ACC112 (cell line): ENCODE data around the gene CAGE1.
"Not testable (repeated sequence)": the region's sequence is repeated elsewhere in the genome, so short reads cannot be mapped to it uniquely, and the experiment has no call there.

Experiments
- H2AFZ ChIP-seq: fragments of 200-600 bp; sonication (generic); one replicate; pipeline ENCODE4 v1.6.0; 2017; ENCODE audit warnings: antibody characterized with exemption, low read length; ENCODE audit not compliant: unreplicated experiment
- H3K27ac ChIP-seq: fragments of 200-600 bp; sonication (generic); 2 replicates; pipeline ENCODE4 v1.5.1; 2014; ENCODE audit warnings: low read depth, mild to moderate bottlenecking, antibody characterized with exemption, low read length, moderate library complexity
- H3K27me3 ChIP-seq: fragments of 200-600 bp; sonication (generic); 2 replicates; pipeline ENCODE4 v1.6.1; 2014; ENCODE audit warnings: mild to moderate bottlenecking, antibody characterized with exemption, low read length, moderate library complexity, mixed read lengths; ENCODE audit not compliant: insufficient read depth
- H3K36me3 ChIP-seq: fragments of 200-600 bp; sonication (generic); 2 replicates; pipeline ENCODE4 v1.6.1; 2016; ENCODE audit warnings: mild to moderate bottlenecking, antibody characterized with exemption, low read length, moderate library complexity, mixed read lengths; ENCODE audit not compliant: insufficient read depth
- H3K4me1 ChIP-seq: fragments of 200-600 bp; sonication (generic); one replicate; pipeline ENCODE4 v1.6.1; 2016; ENCODE audit warnings: low read length, mixed read lengths; ENCODE audit not compliant: insufficient read depth, unreplicated experiment, control insufficient read depth
- H3K4me3 ChIP-seq: fragments of 200-600 bp; sonication (generic); 2 replicates; pipeline ENCODE4 v1.5.1; 2014; ENCODE audit warnings: mild to moderate bottlenecking, low read depth, low read length
- H3K79me2 ChIP-seq: fragments of 200-600 bp; sonication (generic); one replicate; pipeline ENCODE4 v1.6.0; 2016; ENCODE audit warnings: low read length; ENCODE audit not compliant: control insufficient read depth, unreplicated experiment, insufficient read depth

Gene CAGE1

DNA sequence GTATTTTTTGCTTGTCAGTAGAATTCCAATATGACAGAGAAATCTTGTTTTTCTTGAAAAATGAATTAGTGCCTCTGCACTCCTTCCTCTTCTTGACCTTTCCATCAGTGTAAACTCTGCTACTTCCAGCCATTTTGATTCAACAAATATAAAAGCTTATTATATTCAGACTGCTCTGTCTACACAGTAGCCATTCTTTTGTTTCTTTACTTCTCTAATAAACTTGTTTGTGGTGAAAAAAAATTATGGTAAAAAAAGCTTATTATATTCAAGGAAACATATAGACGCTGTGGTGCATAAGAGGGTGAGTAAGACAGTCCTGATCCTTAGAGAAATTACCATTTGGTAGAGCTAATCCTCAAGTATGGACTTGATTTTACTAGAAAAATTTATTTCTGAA lies 11.6 kb downstream of the CAGE1 start:
- no peak overlapping the region for H3K4me3 ChIP-seq
- H2AFZ ChIP-seq = no peak overlapping the region
- H3K36me3 ChIP-seq = no peaks in the 10 kb centered on the region
- no peaks in the 10 kb centered on the region for H3K4me1 ChIP-seq
- no peak overlapping the region for H3K27ac ChIP-seq
- no peaks in the 10 kb centered on the region for H3K79me2 ChIP-seq
- no peaks in the 10 kb centered on the region for H3K27me3 ChIP-seq

DNA sequence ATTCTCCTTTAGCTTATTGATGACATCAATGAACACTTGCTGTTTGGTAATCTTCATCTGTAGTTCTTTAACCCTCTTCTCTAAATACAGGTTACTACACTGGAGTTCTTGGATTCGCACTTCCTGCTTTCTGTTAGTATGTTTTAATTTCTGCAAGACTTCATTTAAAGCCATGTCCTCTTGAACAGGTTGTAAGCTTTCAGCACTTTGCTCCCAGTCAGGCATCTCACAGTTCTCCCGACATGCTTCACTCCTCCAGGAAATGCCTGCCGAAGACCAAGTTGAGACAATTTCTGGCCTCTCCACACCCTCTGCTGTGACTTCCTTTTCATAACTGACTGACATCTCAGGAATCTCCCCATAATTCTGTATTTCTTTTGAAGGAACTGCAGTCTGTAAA lies 15.8 kb downstream of the CAGE1 start:
- no peak overlapping the region for H3K4me3 ChIP-seq
- no peaks in the 10 kb centered on the region for H3K27me3 ChIP-seq
- no peak overlapping the region for H2AFZ ChIP-seq
- H3K4me1 ChIP-seq = no peaks in the 10 kb centered on the region
- H3K27ac ChIP-seq = no peak overlapping the region
- H3K36me3 ChIP-seq = no peaks in the 10 kb centered on the region
- no peaks in the 10 kb centered on the region for H3K79me2 ChIP-seq

DNA sequence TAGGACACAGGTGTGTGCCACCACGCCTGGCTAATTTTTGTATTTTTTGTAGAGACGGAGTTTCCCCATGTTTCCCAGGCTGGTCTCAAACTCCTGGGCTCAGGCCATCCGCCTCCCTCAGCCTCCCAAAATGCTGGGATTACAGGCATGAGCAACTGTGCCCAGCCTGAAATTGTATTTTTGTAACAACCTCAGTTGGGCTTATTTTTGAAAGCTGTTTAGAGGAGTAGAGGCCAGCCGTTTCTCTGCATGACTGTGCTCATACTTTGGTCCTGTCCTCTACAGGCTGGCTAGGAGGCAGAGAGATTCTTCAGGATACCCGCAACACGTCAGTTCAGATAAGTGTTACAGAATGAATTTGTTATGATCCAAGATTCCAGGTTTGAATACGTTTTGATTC lies 22.1 kb downstream of the CAGE1 start:
- H3K79me2 ChIP-seq = no peaks in the 10 kb centered on the region
- no peaks in the 10 kb centered on the region for H3K4me1 ChIP-seq
- H3K27me3 ChIP-seq = no peaks in the 10 kb centered on the region
- no peak overlapping the region for H3K27ac ChIP-seq
- no peaks in the 10 kb centered on the region for H3K36me3 ChIP-seq
- H3K4me3 ChIP-seq = no peak overlapping the region
- H2AFZ ChIP-seq = no peak overlapping the region

DNA sequence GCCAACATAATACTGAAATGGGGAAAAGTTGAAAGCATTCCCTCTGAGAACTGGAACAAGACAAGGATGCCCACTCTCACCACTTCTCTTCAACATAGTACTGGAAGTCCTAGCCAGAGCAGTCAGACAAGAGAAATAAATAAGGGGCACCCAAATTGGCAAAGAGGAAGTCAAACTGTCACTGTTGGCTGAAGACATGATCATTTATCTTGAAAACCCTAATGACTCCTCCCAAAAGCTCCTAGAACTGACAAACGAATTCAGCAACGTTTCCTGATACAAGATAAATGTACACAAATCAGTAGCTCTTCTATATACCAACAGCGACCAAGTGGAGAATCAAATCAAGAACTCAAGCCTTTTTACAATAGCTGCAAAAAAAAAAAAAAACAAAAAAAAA lies 37.6 kb downstream of the CAGE1 start:
- not testable (repeated sequence) for H3K79me2 ChIP-seq, H3K27ac ChIP-seq, H3K27me3 ChIP-seq, H2AFZ ChIP-seq, H3K4me3 ChIP-seq, H3K36me3 ChIP-seq, H3K4me1 ChIP-seq

DNA sequence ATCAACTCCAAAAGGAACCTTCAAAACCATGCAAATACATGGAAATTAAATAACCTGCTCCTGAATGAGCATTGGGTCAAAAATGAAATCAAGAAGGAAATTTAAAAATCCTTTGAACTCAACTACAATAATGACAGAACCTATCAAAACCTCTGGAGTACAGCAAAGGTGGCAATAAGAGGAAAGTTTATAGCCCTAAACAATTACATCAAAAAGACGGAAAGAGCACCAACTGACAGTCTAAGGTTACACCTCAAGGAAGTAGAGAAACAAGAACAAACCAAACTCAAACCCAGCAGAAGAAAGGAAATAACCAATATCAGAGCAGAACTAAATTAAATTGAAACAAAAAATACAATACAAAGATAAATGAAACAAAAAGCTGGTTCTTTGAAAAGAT lies 39.0 kb downstream of the CAGE1 start:
- not testable (repeated sequence) for H3K36me3 ChIP-seq, H3K79me2 ChIP-seq

DNA sequence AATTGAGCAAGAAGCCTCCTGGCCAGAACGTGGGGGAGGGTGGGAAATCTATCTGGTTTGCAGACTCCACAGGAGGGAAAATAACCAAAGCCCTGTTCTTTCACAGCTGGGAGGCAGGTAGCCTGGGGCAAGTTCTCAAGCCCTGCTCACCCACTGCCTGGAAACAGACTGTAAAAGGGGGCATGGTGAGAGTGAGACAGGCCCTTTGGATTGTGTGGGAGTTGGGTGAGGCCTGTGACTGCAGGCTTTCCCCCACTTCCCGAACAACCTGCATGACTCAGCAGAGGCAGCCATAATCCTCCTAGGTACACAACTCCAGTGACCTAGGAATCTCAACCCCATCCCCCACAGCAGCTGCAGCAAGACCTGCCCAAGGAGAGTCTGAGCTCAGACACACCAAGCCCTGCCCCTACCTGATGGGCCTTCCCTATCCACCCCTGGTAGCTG lies 42.0 kb downstream of the CAGE1 start:
- not testable (repeated sequence) for H3K36me3 ChIP-seq, H3K27me3 ChIP-seq, H3K79me2 ChIP-seq, H3K27ac ChIP-seq, H2AFZ ChIP-seq, H3K4me1 ChIP-seq, H3K4me3 ChIP-seq

More for the DNA sequence above, 39.0 kb downstream of the CAGE1 start:
- not testable (repeated sequence) for H3K4me3 ChIP-seq, H2AFZ ChIP-seq, H3K4me1 ChIP-seq, H3K27me3 ChIP-seq, H3K27ac ChIP-seq

DNA sequence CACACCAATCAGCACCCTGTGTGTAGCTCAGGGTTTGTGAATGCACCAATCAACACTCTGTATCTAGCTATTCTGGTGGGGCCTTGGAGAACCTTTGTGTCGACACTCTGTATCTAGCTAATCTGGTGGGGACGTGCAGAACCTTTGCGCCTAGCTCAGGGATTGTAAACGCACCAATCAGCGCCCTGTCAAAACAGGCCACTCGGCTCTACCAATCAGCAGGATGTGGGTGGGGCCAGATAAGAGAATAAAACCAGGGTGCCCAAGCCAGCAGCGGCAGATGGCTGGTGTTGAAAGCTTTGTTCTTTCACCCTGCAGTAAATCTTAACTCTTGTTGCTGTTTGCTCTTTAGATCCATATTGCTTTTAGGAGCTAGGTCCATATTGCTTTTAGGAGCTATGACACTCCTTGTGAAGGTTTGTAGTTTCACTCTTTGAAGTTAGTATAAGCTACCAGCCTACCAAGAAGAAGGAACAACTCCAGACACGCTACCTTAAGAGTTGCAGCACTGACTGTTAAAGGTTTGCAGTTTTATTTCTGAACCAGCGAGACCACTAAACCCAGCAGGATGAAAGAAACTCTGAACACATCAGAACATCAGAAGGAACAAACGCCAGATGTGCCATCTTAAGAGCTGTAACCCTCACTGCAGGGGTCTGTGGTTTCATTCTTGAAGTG lies 44.6 kb downstream of the CAGE1 start:
- not testable (repeated sequence) for H3K27ac ChIP-seq, H3K27me3 ChIP-seq, H3K4me1 ChIP-seq, H2AFZ ChIP-seq, H3K79me2 ChIP-seq, H3K4me3 ChIP-seq, H3K36me3 ChIP-seq

DNA sequence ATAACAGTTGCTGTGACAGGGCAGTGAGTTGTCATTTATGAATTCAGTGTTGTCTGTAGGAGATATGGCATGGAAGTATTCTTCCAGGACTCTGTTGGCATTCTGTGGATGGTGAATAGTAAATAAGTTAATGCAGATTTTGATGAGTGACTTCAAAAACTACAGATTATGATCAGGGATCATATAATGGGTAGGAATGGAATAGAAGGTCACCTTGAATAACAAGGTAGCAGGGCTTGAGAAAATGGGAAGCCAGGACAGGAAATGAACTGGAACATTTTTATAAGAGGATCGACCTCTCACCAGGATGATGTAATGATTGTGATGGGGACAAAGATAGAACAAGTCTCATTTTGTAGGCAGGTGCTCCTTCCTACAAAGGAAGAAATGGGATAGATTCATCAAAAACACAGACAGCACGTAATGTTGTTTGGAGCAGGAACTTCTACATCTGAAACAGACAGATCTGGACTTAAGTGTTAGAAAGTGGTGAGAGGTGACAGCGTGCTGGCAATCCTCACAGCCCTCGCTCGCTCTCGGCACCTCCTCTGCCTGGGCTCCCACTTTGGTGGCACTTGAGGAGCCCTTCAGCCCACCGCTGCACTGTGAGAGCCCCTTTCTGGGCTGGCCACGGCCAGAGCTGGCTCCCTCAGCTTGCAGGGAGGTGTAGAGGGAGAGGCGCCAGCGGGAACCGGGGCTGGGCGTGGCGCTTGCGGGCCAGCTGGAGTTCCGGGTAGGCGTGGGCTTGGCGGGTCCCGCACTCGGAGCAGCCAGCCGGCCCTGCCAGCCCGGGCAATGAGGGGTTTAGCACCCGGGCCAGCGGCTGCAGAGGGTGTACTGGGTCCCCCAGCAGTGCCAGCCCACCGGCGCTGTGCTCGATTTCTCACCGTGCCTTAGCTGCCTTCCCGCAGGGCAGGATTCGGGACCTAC lies 45.7 kb downstream of the CAGE1 start:
- H3K27me3 ChIP-seq = no peaks in the 10 kb centered on the region
- H3K36me3 ChIP-seq = no peaks in the 10 kb centered on the region
- H3K79me2 ChIP-seq = no peaks in the 10 kb centered on the region
- H3K4me3 ChIP-seq = no peak overlapping the region
- H2AFZ ChIP-seq = no peak overlapping the region
- no peak overlapping the region for H3K27ac ChIP-seq
- no peaks in the 10 kb centered on the region for H3K4me1 ChIP-seq

DNA sequence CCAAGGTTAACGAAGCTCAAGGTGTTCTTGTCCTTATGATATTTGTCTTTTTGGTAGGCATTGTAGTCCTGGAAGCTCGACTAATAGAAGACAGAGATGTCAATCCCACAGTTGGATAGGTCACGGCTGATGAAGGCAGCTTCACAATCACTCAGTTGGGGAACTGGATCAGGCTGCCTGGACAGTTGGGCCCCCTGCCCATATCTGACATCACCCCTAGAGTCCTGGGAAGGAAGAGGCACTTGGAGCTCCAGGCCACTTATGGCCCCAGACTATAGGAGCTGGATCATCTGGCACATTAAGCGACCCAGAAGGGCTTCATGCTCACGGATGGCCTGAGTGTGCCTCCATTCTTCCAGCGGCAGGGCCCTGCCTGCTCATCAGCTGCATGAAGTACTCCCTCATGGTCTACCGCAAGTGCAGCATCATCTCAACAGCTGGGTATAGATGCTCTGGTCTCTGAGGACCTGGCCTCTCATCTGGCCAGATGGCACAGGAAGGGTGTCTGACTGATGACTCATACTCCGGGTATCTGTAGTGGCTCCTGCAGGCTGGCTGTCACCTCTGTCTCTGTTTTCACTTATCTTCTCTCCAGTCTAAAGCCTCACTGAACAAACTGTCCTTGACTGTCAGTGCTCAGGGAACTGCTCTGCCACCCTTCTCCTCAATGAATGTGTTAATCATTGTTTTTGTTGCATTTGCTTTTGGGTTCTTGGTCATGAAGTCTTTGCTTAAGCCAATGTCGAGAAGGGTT lies 47.4 kb downstream of the CAGE1 start:
- H3K4me1 ChIP-seq = no peaks in the 10 kb centered on the region
- H3K4me3 ChIP-seq = no peak overlapping the region
- no peaks in the 10 kb centered on the region for H3K79me2 ChIP-seq
- H3K27ac ChIP-seq = no peak overlapping the region
- H3K36me3 ChIP-seq = no peaks in the 10 kb centered on the region
- H3K27me3 ChIP-seq = peaks cover 7% of the 10 kb centered on the region; the same call in 1 of the 2 replicates
- H2AFZ ChIP-seq = no peak overlapping the region

DNA sequence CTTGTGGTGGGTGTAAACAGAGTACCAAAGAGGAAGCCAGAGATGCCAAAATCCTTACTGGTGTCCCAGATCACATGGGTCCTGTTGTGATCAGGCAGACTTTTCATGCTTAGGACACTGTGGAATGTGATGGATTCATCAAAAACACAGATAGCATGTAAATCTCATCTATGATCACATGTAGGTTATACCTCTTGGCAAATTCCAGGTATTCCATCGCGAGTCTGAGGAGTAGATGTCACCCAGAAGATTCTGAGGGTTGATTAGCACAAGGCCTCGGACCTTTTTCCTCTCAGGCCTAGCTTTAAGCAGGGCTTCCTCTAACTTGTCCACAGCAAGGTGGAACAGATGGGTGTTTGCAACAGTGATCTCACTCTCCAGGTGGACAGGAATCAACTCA lies 48.3 kb downstream of the CAGE1 start:
- Histone ChIP-seq H3K4me1 (no peaks in the 10 kb centered on the region), H3K27me3 (peaks cover 7% of the 10 kb centered on the region; the same call in 1 of the 2 replicates), H2AFZ (no peak overlapping the region), H3K4me3 (no peak overlapping the region), H3K79me2 (no peaks in the 10 kb centered on the region), H3K27ac (no peak overlapping the region), H3K36me3 (no peaks in the 10 kb centered on the region)
